Raji (cell line): Measurements from ENCODE around the gene PPP6R3.

Experiments
- POLR2A ChIP-seq: IDR thresholded peaks from 2 replicates; pipeline ENCODE4 v1.6.1; 2011; ENCODE audit warnings: low read depth, low read length, control low read depth; ENCODE audit not compliant: insufficient read depth

PPP6R3 gene, protein sequence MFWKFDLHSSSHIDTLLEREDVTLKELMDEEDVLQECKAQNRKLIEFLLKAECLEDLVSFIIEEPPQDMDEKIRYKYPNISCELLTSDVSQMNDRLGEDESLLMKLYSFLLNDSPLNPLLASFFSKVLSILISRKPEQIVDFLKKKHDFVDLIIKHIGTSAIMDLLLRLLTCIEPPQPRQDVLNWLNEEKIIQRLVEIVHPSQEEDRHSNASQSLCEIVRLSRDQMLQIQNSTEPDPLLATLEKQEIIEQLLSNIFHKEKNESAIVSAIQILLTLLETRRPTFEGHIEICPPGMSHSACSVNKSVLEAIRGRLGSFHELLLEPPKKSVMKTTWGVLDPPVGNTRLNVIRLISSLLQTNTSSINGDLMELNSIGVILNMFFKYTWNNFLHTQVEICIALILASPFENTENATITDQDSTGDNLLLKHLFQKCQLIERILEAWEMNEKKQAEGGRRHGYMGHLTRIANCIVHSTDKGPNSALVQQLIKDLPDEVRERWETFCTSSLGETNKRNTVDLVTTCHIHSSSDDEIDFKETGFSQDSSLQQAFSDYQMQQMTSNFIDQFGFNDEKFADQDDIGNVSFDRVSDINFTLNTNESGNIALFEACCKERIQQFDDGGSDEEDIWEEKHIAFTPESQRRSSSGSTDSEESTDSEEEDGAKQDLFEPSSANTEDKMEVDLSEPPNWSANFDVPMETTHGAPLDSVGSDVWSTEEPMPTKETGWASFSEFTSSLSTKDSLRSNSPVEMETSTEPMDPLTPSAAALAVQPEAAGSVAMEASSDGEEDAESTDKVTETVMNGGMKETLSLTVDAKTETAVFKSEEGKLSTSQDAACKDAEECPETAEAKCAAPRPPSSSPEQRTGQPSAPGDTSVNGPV

DNA sequence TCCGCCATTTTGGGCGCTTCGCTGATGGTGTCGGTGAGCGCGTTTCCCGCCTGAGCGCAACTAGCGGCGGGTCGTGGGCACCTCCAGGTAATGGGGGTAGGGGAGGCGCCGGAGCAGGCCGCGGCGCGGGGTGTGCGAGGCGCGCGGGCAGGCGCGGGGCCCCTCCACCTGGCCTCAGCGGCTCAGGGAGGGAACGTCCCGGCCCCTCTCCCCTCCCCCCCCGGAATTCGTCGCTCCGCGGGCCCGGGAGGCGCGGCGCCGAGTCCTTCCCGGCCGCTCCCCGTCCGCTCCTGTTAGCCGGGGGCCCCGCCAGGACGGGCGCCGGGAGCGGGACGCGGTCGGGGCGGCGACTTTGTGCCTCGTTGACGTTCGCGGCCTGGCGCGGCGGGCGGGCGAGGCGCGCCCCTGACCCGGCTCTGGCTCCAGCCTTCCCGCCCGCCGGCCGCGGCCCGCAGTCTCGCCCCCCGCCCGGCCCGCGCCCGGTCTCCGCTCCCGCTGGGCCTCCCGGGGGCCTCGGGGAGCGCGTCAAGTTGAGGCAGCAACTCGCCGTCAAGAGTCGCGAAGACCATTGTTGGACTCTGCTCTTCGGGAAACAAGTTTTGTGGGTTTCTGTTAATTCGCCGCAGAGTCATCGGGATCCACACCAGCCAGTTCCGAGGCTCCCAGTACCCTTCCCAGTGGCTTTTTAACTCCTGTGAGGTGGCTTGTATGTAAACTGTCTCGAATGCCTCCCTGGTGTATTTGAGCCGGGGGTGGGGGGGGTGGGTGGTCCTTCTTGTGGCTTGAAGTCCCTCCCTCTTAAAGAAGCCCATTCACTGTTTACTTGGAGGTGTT is at the start of gene PPP6R3:
PPP6R3 (plus strand) TSS at position 12 of the 834 bp plus-strand sequence. CDS start 76,913 bp downstream, outside the sequence.
- peak; percentile 74 for TF ChIP-seq POLR2A

DNA sequence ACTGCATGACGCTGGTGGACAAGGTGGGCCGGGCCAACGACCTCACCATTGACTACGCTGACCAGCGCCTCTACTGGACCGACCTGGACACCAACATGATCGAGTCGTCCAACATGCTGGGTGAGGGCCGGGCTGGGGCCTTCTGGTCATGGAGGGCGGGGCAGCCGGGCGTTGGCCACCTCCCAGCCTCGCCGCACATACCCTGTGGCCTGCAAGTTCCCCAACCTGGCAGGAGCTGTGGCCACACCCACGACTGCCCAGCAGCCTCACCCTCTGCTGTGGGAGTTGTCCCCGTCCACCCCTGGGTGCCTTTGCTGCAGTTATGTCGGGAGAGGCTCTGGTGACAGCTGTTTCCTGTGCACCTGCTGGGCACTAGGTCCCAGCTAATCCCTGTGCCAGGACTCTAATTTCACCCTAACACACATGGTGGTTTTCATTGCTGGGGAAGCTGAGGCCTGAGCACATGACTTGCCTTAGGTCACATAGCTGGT is 49.0 kb upstream of the PPP6R3 start:
- TF ChIP-seq POLR2A = no peak

DNA sequence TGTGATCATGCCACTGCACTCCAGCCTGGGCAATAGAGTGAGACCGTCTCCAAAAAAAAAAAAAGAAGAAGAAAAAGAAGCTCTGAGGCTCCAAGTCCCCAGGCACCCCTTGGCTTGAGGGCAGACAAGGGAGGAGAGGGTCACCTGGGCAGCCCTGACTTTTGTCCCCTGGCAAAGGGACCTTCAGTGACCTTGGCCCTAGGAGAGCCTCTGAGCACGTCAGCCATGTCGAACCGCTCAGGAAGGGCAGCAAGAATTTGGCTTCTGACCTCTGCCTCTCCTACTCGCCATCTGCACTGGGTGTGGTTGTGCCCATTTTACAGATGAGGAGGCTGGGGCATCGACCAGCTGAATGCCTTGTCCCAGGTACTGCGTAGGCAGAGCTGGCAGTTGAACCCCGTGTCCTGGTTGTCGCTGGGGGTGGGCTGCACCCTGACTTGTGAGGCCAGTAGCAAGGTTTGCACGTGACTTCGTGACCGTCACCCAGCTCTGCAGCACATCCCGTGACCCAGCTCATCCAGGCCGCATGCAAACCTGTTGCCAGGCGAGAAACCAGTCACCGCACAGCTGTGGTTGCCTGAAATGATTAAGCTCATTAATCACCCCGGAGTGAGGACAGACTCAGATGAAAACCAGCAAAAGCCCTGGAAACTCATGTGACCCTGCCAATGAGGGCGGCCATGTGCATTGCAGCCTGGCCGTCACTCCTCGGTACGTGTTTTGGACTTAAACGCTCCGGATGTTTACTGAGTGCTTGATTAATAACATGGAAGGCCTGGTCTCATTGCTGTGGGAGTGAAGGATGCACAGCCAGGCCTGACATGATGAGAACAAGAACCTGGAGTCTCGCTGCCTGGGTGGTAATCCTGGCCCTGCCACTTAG is 47.7 kb upstream of the PPP6R3 start:
- no peak for TF ChIP-seq POLR2A

DNA sequence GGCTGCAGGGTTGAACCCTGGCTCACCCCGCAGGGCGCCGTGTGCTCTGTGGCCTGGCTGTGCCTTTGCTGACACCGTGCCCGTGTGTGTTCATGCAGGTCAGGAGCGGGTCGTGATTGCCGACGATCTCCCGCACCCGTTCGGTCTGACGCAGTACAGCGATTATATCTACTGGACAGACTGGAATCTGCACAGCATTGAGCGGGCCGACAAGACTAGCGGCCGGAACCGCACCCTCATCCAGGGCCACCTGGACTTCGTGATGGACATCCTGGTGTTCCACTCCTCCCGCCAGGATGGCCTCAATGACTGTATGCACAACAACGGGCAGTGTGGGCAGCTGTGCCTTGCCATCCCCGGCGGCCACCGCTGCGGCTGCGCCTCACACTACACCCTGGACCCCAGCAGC is 47.0 kb upstream of the PPP6R3 start:
- no peak for TF ChIP-seq POLR2A

DNA sequence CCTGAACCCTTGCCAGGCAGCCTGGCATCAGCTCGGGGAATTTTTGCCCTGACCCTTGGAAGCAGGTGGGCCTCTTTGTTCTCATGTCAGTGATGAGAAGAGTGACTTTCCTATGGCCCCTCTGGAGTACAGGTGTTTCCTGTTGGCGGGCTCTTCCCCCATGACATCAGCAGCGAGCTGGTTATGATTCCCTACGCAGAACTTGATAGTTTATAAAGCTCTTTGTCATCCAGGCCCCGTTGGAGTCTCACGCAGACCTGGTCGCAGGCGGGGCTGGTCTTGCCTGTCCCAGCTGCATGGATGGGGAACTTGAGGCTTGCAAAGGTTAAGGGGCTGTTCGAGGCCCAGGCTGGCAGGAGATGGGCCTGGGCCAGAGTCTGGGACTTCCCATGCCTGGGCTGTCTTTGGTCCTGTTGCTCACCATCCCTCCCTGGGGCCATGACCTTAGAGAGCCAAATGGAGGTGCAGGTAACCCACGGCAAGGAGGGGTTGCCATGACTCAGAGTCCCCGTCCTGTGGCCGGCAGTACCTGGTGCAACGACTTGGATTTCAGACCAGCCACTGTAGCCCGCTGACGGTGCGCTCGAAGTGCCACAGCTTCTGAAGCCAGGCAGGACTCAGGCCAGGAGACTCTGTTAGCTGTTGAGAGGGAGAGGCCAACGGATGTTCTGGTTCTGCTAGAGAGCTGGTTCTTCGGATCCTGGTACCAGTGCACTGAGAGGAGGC is 45.9 kb upstream of the PPP6R3 start:
- TF ChIP-seq POLR2A = no peak

DNA sequence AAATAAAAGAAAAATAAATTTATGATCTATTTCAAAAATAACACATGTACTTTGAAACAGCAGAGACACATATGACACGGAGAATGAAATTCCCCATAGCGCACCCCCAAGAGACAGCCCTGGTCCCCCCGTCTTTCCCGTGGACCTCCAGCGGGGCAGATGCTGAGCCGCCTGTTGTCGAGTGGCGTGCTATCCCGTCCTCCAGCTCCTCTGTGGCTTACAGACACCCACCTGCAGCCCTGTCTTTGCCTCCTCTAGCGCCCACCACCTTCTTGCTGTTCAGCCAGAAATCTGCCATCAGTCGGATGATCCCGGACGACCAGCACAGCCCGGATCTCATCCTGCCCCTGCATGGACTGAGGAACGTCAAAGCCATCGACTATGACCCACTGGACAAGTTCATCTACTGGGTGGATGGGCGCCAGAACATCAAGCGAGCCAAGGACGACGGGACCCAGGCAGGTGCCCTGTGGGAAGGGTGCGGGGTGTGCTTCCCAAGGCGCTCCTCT is 44.4 kb upstream of the PPP6R3 start:
- no peak for TF ChIP-seq POLR2A

DNA sequence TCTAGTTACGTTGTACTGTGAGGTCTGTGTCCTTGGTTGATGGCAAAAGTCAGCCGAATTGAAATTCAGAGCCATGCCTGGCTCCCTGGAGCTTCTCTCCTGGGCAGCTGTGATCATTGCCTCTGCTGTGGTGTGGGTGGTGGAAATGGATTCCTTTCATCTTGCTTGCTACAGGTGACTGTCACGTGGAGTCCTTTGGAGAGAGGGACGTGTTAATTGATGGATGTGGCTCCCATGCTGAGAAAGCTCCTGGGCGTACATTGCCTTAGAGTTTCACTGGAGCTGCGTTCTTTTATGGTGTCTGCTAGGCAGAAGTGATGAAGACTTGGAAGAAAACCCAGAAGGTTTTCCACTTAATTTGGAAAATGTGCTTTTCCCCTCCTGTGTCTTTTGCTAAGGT is 41.9 kb upstream of the PPP6R3 start:
- no peak for TF ChIP-seq POLR2A

DNA sequence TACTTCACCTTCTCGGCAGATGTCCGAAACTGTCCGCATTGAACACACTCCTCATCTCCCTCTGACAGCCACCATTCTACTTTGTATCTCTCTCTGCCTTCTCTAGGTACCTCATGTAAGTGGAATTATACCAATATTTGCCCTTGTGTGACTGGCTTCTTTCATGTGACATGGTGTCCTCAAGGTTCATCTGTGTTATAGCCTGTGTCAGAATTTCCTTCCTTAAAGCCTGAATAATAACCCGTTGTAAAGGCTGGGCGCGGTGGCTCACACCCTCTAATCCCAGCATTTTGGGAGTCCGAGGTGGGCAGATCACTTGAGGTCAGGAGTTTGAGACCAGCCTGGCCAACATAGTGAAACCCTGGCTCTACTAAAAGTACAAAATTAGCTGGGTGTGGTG is 40.4 kb upstream of the PPP6R3 start:
- TF ChIP-seq POLR2A = no peak

DNA sequence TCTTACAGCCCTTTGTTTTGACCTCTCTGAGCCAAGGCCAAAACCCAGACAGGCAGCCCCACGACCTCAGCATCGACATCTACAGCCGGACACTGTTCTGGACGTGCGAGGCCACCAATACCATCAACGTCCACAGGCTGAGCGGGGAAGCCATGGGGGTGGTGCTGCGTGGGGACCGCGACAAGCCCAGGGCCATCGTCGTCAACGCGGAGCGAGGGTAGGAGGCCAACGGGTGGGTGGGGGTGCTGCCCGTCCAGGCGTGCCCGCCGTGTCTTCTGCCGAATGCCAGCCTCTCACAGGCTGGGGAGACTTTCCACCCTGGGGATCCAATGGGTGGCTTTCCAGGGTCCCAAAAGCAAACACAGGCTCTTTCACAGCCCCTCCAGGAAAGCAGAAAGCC is 37.1 kb upstream of the PPP6R3 start:
- no peak for TF ChIP-seq POLR2A

DNA sequence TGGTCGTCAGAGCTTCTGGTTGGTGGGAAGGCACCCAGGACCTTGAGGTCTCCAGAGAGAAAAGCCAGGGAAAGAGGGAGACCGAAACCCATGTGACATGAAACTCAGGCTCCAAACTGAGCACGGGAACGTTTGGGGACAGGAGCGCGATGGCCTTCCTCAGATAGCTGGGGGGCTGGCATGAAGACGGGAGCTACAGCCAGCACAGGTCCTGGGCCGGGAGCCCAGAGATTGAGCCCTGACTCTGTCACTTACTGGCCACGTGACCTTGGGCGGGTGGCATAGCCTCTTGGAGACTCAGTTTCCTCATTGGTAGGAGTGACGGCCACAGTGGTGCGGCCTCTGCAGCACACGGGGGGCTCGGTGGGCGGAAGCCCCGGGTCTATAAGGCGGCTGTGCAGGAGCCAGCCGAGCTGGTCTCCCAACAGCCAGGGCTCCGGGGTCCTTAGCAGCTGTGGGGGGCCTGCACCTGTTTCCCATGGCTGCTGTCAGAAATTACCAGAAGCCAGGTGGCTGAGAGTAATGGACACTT is 36.4 kb upstream of the PPP6R3 start:
- no peak for TF ChIP-seq POLR2A

DNA sequence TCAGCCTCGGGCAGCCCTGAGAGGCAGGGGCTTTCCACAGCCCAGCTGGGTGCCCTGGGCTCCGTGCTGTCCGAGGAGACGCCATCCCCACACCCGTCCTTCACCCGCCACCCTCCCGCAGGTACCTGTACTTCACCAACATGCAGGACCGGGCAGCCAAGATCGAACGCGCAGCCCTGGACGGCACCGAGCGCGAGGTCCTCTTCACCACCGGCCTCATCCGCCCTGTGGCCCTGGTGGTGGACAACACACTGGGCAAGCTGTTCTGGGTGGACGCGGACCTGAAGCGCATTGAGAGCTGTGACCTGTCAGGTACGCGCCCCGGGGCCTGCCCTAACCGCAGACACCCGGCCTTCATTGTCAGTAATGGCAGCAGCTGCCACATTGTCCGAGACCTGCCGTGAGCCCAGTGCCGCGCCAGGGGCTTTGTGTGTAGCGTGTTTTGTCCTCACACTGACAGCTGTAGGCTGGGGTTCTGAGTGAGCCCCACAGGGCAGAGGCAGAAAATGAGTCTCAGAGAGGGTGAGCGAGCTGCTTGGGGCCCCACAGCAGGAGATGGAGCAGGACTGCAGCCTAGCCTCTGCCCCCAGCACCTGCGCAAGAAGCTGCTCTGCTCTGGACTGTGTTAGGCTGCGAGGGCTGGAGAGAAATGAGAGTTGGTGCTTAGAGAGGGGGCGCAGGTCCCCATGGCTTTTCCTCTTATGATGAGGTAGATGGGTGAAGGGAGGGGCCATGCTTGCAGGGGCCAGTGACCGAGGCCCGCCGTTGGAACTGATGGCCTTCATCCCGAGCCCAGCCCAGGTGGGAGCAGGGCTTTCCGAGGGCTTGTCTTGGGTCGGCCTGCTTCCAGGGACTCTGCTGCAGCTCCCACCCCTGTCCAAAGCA is 35.3 kb upstream of the PPP6R3 start:
- no peak for TF ChIP-seq POLR2A

DNA sequence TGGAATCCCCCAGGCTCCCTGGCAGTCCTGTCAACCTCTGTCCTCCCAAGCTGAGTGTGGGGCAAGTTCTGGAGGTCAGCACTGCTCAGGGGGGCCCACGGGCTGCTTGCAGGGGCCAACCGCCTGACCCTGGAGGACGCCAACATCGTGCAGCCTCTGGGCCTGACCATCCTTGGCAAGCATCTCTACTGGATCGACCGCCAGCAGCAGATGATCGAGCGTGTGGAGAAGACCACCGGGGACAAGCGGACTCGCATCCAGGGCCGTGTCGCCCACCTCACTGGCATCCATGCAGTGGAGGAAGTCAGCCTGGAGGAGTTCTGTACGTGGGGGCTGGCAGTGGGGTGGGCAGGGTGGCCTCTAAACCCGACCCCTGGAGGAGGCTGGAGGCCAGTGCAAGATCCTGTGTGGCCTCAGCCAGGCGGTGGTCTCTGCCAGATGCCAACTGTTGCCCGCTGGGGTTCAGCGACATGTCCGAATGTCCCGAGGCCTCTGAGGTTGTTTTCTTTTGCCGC is 34.6 kb upstream of the PPP6R3 start:
- TF ChIP-seq POLR2A = no peak
